Activated CD4-positive, alpha-beta T cell treated with anti-CD3 and anti-CD28 coated beads, Interleukin-2, amount 10 ng/mL, durations not matched to agents 24 days and 14 days (primary cell): Measurements from ENCODE around the gene FADD. TPM values are rescaled to one million over a fixed set of nuclear protein-coding genes. Genes with fewer than 3 reads are reported as not detected.

Experiments used
- DNase-seq: peaks from one replicate; pipeline ENCODE4 v3.0.0; 2022
- H3K27ac Mint-ChIP-seq: one replicate; pipeline ENCODE4 v1.8.0; 2022; ENCODE audit warnings: mild to moderate bottlenecking, mixed read lengths
- H3K27me3 Mint-ChIP-seq: one replicate; pipeline ENCODE4 v1.8.0; 2022; ENCODE audit warnings: mixed read lengths
- H3K36me3 Mint-ChIP-seq: one replicate; pipeline ENCODE4 v1.8.0; 2022; ENCODE audit warnings: low read depth, mild to moderate bottlenecking, mixed read lengths
- H3K4me1 Mint-ChIP-seq: one replicate; pipeline ENCODE4 v1.8.0; 2021; ENCODE audit warnings: mixed read lengths
- H3K4me3 Mint-ChIP-seq: one replicate; pipeline ENCODE4 v1.8.0; 2022; ENCODE audit warnings: mild to moderate bottlenecking, moderate library complexity, mixed read lengths
- H3K9me3 Mint-ChIP-seq: one replicate; pipeline ENCODE4 v1.8.0; 2021; ENCODE audit warnings: mixed read lengths
- intact Hi-C: fragments of 100-400 bp; cut with micrococcal nuclease; formaldehyde crosslinking; loops from one replicate; pipeline ENCODE4 v1.15.1; 2023
- total RNA-seq: library from RNA; stranded (reverse); gene quantifications from 2 replicates; pipeline ENCODE4 v1.2.3, GENCODE V29; 2022

FADD gene
- total RNA-seq, 1 donor from 2014 or later, result 44.4 TPM

DNA sequence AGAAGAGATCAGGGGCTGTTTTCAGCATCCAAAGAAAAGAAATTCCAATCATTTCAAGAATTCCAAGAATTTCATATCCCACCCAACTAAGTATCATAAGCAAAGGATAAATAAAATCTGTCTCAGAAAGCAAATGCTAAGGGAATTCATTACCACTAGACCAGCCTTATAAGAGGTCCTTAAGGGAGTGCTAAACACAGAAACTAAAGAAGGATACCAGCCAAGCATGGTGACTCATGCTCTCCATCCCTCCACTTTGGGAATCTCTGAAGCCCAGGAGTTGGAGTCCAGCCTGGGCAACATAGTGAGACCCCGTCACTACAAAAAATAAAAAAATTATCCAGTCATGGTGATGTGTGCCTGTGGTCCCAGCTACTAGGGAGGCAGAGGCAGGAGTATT lies 17.8 kb downstream of the FADD start:
- Mint-ChIP-seq H3K27me3 (peaks cover 33% of the 10 kb centered on the region), H3K9me3 (no peaks in the 10 kb centered on the region), H3K27ac (no peak overlapping the region), H3K4me3 (no peak overlapping the region), H3K36me3 (no peaks in the 10 kb centered on the region), H3K4me1 (no peaks in the 10 kb centered on the region)
- intact Hi-C loops, result no loop called here
- DNase-seq, result no peak

DNA sequence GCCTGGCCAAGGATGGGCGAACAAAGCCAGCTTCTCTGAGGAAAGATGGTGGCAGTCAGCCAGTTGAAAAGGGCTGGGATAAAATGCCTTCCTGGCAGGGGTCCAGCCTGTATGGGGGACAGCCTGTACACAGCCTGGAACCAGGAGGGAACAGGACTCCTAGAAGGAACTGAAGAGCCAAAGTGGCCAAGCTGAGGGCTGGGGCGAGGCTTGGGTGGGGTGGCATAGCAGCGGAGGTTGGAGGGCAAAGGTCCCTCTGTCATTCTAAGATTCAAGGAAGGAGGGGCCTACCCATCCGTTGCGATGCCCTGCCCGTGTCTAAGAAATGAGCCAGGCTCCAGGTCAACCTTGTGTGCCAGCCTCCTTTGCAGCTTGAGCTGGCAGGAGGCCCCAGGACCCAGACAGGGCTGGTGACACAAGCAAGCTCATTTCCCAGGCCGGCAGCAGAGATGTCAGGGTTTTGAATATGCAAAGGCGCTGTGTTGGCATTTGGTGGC lies 22.6 kb downstream of the FADD start:
- DNase-seq, result no peak
- H3K4me3 Mint-ChIP-seq, result no peak overlapping the region
- no peaks in the 10 kb centered on the region for H3K4me1 Mint-ChIP-seq
- H3K9me3 Mint-ChIP-seq, result no peaks in the 10 kb centered on the region
- intact Hi-C loops, result no loop called here
- H3K27ac Mint-ChIP-seq, result no peak overlapping the region
- peaks cover 24% of the 10 kb centered on the region for H3K27me3 Mint-ChIP-seq
- H3K36me3 Mint-ChIP-seq, result no peaks in the 10 kb centered on the region

DNA sequence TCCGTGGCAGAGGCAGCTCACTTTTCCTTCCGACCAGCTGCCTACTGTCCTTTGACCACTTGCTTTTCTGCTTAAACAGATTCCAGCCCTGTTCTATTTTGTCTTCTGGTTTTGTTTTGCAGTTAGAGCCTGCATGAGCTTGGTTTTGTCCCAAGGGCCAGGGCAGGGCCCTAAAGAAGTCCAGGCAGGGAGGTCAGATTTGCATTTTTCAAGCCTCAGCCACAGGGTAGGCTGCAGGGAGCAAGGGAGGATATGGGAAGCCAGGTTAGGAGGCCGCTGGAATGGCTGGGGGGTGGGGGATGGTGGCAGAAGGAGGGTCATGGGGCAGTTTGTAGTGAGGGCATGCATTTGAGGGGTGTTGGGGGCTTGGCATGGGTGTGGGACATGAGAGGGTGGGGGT lies 23.1 kb downstream of the FADD start:
- Mint-ChIP-seq H3K36me3 (no peaks in the 10 kb centered on the region), H3K9me3 (no peaks in the 10 kb centered on the region), H3K4me3 (no peak overlapping the region), H3K27ac (no peak overlapping the region), H3K4me1 (no peaks in the 10 kb centered on the region), H3K27me3 (peaks cover 24% of the 10 kb centered on the region)
- DNase-seq, result no peak
- intact Hi-C loops, result no loop called here

DNA sequence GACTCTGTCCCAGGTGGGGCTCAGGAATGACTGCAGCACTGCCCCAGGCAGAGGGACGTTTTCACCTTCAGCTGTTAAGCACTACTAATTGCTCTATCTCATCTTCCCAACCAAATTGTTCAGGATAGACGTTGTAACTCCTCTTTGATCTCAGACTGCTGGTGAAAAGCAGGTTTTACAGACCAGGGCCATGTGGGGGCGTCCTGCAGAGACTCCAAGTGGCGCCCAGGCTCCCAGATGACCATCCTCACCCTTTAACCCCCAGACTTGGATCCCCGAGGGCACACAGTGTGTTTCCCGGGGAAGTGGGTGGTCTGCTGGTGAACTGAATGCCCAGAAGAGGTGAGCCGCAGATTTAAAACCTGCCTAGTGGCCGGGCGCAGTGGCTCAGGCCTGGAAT lies 23.9 kb downstream of the FADD start:
- H3K36me3 Mint-ChIP-seq, result no peaks in the 10 kb centered on the region
- no peak overlapping the region for H3K4me3 Mint-ChIP-seq
- H3K27ac Mint-ChIP-seq, result no peak overlapping the region
- intact Hi-C loops, result no loop called here
- no peak for DNase-seq
- H3K27me3 Mint-ChIP-seq, result peaks cover 20% of the 10 kb centered on the region
- H3K9me3 Mint-ChIP-seq, result no peaks in the 10 kb centered on the region
- H3K4me1 Mint-ChIP-seq, result no peaks in the 10 kb centered on the region

DNA sequence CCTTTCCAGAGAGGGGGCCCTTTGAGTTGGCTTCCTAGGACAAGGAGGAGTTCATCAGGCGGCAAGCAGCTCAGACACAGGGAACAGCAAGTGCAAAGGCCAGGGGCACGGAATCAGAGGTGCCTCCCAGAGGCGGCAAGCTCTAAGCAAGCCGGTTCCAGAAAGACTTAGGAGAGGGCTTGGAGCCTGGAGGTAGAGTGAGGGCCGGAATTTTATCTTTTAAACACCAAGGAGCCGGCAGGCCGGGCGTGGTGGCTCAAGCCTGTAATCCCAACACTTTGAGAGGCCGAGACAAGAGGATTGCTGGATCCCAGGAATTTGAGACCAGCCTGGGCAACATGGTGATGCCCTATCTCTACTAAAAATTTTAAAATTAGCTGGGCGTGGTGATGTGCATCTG lies 26.6 kb downstream of the FADD start:
- peaks cover 6% of the 10 kb centered on the region for H3K27me3 Mint-ChIP-seq
- no peak overlapping the region for H3K4me3 Mint-ChIP-seq
- DNase-seq, result no peak
- H3K27ac Mint-ChIP-seq, result no peak overlapping the region
- intact Hi-C loops, result no loop called here
- no peaks in the 10 kb centered on the region for H3K36me3 Mint-ChIP-seq
- H3K4me1 Mint-ChIP-seq, result no peaks in the 10 kb centered on the region
- no peaks in the 10 kb centered on the region for H3K9me3 Mint-ChIP-seq

DNA sequence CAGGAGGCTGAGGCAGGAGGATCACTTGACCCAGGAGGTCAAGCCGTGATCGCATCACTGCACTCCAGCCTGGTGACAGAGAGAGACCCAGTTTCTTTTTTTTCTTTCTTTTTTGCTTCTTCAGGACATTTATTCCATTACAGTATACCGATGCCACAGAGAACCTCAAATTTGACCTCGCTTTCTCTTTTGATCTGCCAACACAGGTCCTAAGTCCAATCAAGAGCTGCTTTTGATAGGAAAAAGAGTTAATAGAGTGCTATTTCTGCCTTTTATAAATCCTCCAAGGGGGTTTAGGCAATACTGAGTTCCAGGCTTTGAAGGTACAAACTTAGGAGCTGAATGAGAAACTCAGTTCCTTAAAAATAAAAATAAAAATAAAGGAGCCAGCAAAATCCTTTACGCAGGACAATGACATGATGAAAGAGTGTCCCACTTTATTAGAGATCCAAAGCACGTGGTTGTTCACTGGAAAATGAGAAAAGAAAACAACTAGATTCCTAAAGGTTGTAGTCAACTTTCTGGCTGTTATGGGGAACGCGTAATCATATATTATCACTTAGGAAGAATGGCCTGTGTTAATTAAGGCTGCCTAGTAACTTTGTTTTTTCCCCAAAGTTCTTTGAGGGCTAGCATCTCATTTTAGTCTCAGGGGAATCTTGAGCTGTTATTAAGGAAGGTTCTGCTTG lies 27.2 kb downstream of the FADD start:
- Mint-ChIP-seq H3K36me3 (no peaks in the 10 kb centered on the region), H3K27ac (no peak overlapping the region), H3K9me3 (no peaks in the 10 kb centered on the region), H3K4me3 (no peak overlapping the region), H3K4me1 (no peaks in the 10 kb centered on the region), H3K27me3 (peaks cover 3% of the 10 kb centered on the region)
- DNase-seq, result no peak
- intact Hi-C loops, result no loop called here

DNA sequence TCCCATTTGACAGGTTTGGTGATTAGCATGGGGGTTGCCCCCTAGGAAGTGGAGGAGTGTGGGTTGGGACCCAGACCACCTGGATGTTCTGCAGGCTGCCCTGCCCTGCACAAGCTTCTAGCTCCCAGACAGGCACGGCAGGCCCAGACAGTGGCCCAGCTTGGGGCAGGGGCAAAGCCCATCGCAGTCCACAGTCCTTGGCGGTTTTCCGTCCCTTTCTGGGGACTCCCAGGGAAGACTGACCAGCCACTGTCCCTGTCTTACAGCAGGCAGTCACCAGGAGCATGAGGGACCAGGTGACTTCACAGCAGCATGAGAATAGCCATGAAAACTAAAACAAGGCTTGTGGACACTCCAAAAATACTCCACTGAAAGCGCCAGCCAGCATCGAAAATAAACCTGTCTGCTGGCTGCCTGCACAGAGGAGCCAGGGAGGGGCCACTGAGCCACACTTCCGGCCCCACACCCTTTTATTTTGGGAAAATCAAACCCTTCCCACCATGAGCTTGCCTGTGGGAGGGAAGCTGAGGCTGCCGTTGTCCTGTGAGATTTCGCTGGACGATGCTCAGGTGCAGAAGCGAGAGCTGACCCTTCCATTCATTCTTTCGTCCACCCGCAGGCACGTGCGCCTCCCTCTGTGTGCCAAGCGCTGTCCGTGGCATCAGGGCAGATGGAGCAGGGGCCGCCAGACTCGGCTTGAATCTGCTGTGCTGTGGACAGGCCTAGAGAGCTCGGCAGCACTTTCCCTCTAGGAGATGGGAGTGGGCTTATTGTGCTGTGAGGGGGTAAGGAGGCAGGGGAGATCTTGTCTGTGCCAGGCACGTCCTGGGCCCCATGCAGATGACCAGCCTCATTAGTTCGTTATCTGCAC lies 28.0 kb downstream of the FADD start:
- H3K27ac Mint-ChIP-seq, result no peak overlapping the region

DNA sequence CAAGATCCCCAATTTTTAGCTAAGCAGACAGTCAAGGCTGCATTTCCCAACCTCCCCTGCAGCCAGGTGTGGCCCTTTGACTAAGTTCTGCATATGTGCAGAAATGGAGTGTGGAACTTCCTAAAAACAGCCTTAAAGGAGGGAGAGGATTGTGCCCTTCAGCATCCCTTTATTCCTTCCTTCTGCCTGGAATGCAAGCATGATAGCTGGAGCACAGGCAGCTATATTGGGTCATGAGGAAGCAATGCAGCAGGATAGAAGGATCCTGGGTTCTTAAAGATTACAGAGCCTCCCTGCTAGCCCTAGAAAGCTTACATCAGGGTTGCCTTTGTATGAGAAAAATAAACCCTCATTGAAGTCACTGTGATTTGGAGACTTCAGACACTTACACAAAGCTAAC lies 29.9 kb downstream of the FADD start:
- no peaks in the 10 kb centered on the region for H3K36me3 Mint-ChIP-seq
- no peaks in the 10 kb centered on the region for H3K4me1 Mint-ChIP-seq
- no peaks in the 10 kb centered on the region for H3K27me3 Mint-ChIP-seq
- no peaks in the 10 kb centered on the region for H3K9me3 Mint-ChIP-seq
- no peak overlapping the region for H3K4me3 Mint-ChIP-seq
- DNase-seq, result no peak
- no peak overlapping the region for H3K27ac Mint-ChIP-seq
- intact Hi-C loops, result no loop called here

More for the DNA sequence above, 28.0 kb downstream of the FADD start:
- no peaks in the 10 kb centered on the region for H3K9me3 Mint-ChIP-seq
- H3K36me3 Mint-ChIP-seq, result no peaks in the 10 kb centered on the region
- no peaks in the 10 kb centered on the region for H3K4me1 Mint-ChIP-seq
- H3K4me3 Mint-ChIP-seq, result no peak overlapping the region
- no peak for DNase-seq
- H3K27me3 Mint-ChIP-seq, result peaks cover 3% of the 10 kb centered on the region
- intact Hi-C loops, result no loop called here

DNA sequence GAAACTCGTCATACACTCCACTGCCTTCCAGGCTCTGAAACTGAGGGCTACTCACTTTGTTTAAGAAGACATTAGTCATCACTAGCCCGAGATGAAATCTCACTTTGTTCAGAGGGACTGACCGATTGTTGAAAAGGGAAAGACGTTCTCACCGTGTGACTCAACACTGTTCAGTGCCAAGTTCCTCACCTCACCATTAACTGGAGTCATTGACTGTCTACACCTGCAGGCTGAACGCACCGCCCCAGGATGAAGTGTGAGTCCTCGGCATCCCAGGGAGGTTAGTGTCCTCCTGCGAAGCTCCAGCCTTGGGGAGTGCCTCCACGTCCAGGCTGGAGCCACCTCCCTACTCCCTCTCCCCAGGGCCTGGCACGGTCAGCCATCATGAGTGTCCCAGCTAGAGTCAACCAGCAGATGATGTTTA lies 30.4 kb downstream of the FADD start:
- Mint-ChIP-seq H3K9me3 (no peaks in the 10 kb centered on the region), H3K36me3 (no peaks in the 10 kb centered on the region), H3K27me3 (no peaks in the 10 kb centered on the region), H3K4me3 (no peak overlapping the region), H3K4me1 (no peaks in the 10 kb centered on the region), H3K27ac (no peak overlapping the region)
- no peak for DNase-seq
- intact Hi-C loops, result no loop called here

DNA sequence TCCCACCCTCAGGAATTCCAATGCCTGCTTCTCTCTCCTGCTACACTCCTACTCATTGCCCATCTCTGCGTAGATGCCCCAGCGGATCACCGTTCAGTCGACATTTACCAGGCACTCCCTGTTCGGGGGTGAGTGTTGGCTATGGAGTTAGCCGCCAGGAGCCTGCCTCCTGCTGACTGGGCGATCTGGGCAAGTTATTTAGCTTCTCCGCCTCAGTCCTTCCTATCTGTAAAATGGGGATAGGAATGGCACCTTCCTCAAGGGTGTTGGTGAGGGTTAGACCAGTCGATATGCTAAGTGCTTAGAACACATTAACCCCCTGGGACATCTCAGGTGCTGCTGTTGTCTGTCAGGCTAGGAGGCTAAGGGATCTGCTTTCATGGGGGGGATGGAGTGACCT lies 30.9 kb downstream of the FADD start:
- no peaks in the 10 kb centered on the region for H3K9me3 Mint-ChIP-seq
- intact Hi-C loops, result no loop called here
- no peaks in the 10 kb centered on the region for H3K27me3 Mint-ChIP-seq
- DNase-seq, result no peak
- H3K4me1 Mint-ChIP-seq, result no peaks in the 10 kb centered on the region
- H3K27ac Mint-ChIP-seq, result no peak overlapping the region
- no peak overlapping the region for H3K4me3 Mint-ChIP-seq
- H3K36me3 Mint-ChIP-seq, result no peaks in the 10 kb centered on the region

DNA sequence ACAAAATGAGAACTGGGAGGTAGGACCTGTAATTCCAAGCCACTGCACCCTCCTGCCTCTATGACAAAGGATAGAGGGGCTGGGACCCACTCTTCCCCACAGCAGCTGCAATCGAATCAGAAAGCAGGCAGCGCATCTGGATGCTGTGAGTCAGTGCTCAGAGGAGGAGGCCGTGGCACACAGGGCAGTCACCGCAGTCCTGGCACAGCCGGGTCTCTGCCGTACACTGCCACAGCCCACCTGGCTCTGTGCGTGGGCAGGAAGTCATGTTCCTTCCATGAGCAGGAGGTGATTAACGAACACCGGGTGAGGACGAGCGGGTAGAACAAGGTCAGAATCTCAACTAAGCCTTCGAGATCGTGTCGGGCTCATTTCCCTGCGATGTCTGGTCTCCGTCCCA lies 37.2 kb downstream of the FADD start:
- Mint-ChIP-seq H3K27ac (no peak overlapping the region), H3K36me3 (no peaks in the 10 kb centered on the region), H3K4me3 (no peak overlapping the region), H3K4me1 (no peaks in the 10 kb centered on the region), H3K9me3 (no peaks in the 10 kb centered on the region), H3K27me3 (no peaks in the 10 kb centered on the region)
- intact Hi-C loops, result no loop called here
- DNase-seq, result no peak

DNA sequence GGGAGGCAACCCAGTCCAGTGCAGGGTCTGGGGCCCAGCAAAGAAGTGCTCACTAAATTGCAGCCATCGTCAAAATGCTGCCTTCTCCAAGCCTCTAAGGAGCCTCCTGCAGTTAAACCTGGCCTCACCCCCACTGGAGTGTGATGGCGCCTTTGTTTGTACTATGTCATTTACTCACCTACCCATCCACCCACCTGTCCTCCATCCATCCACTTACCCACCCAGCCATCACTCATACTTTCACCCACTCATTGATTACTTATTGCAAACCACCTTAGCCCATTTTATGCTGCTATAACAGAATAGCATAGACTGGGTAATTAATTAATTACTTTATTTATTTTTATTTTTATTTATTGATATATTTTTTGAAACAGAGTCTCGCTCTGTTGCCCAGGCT lies 38.6 kb downstream of the FADD start:
- no peak overlapping the region for H3K27ac Mint-ChIP-seq
- H3K4me3 Mint-ChIP-seq, result no peak overlapping the region
- no peaks in the 10 kb centered on the region for H3K9me3 Mint-ChIP-seq
- H3K27me3 Mint-ChIP-seq, result no peaks in the 10 kb centered on the region
- H3K36me3 Mint-ChIP-seq, result no peaks in the 10 kb centered on the region
- no peaks in the 10 kb centered on the region for H3K4me1 Mint-ChIP-seq
- intact Hi-C loops, result no loop called here
- DNase-seq, result no peak

DNA sequence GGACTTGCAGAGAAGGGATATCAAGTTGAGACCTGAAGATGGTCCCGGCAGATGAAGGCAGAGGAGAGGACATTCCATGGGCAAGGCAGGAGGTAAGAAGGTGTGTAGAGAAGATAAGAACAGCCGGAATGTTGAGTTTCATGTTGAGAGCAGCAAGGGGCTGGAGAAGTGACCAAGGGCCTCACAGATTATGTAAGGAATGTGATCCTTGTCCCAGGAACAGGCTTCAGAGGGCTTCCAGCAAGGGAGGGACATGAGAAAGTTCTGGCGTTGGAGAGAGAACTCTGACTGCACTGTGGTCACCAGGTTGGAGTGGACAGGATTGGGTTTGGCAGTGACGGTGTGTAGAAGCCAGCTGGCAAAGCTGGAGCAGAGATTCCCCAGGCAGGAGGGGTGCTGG lies 39.8 kb downstream of the FADD start:
- no peaks in the 10 kb centered on the region for H3K4me1 Mint-ChIP-seq
- H3K27me3 Mint-ChIP-seq, result no peaks in the 10 kb centered on the region
- no peak for DNase-seq
- no peaks in the 10 kb centered on the region for H3K36me3 Mint-ChIP-seq
- no peak overlapping the region for H3K27ac Mint-ChIP-seq
- H3K4me3 Mint-ChIP-seq, result no peak overlapping the region
- H3K9me3 Mint-ChIP-seq, result peaks cover 4% of the 10 kb centered on the region
- intact Hi-C loops, result no loop called here

DNA sequence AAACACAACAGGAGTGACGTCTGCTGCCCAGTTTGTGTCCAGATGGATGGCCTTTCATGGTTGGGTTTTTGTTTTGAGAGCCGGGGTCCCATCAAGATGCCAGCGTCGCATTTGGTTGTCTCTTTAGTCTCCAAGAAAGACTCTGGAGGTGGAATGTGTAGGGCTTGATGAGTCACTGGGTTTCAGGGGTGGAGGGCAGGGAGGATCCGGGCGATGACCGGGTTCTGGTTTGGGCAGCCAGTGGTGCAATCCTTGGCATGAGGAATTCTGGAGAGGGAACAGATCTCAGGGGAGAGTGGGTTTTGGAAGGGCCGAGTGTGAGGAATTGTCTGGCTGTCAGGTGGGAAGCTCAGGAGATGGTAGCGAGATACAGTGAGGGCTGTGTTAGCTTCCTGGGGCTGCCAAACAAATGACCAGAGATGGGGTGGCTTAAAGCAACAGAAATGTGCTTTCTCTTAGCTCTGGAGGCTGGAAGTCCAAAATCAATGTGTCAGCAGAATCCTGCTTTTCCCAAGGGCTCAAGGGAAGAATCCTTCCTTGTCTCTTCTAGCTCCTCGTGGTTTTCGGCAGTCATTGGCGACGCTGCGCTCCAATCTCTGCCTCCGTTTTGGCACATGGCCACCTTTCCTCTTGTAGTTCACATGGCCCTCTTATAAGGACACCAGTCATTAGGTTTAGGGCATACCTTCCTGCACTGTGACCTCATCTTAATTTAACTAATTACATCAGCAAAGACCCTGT lies 41.0 kb downstream of the FADD start:
- Mint-ChIP-seq H3K9me3 (peaks cover 4% of the 10 kb centered on the region), H3K36me3 (no peaks in the 10 kb centered on the region), H3K4me3 (no peak overlapping the region), H3K27ac (no peak overlapping the region), H3K4me1 (no peaks in the 10 kb centered on the region), H3K27me3 (no peaks in the 10 kb centered on the region)
- intact Hi-C loops, result no loop called here
- no peak for DNase-seq
